Stimulated activated CD4-positive, alpha-beta T cell treated with anti-CD3 and anti-CD28 coated beads, Interleukin-4, amount 100 ng/mL, for 24 hours (primary cell): Measurements from ENCODE around the gene KLF5.
"Not testable (repeated sequence)": the region's sequence is repeated elsewhere in the genome, so short reads cannot be mapped to it uniquely, and the experiment has no call there.

Experiments used
- DNase-seq: peaks from one replicate; pipeline ENCODE4 v3.0.0-alpha.2; 2020

Gene KLF5

DNA sequence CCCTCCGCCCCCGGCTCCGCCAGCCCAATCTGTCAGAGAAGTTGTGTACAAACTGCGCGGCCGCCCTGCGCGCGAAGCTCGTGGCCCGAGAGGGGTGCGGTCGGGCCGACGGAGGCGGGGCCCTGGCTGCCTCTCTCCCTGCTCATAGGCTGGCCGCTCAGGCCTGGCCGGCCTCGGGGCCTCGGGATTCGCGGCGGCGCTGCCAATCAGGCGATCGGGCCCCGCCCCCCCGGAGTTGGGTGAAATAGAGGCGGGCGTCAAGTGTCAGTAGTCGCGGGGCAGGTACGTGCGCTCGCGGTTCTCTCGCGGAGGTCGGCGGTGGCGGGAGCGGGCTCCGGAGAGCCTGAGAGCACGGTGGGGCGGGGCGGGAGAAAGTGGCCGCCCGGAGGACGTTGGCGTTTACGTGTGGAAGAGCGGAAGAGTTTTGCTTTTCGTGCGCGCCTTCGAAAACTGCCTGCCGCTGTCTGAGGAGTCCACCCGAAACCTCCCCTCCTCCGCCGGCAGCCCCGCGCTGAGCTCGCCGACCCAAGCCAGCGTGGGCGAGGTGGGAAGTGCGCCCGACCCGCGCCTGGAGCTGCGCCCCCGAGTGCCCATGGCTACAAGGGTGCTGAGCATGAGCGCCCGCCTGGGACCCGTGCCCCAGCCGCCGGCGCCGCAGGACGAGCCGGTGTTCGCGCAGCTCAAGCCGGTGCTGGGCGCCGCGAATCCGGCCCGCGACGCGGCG lies at the start of gene KLF5:
TSS of gene KLF5 (plus strand) at position 270 of the 724 bp plus-strand sequence. CDS start at position 593, 323 bp downstream.
- peak; percentile 95 for DNase-seq

DNA sequence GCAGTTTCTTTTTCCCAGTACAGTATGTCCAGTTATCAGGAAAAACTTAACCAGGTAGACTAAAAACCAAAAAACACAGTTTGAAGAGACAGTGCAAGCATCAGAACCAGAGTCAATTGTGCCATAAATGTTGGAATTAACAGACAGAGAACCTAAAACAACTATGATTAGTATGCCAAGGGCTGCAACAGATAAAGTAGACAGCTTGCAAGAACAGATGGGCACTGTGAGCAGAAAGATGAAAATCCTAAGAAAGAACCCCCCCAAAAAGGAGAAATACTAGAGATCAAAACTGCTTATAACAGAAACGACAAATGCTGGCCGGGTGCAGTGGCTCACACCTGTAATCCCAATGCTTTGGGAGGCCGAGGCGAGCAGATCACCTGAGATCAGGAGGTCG lies 47.1 kb upstream of the KLF5 start:
- DNase-seq: no peak

GRCh38 chr13:73015805-73016204 lies 43.0 kb upstream of the KLF5 start:
- DNase-seq: no peak

DNA sequence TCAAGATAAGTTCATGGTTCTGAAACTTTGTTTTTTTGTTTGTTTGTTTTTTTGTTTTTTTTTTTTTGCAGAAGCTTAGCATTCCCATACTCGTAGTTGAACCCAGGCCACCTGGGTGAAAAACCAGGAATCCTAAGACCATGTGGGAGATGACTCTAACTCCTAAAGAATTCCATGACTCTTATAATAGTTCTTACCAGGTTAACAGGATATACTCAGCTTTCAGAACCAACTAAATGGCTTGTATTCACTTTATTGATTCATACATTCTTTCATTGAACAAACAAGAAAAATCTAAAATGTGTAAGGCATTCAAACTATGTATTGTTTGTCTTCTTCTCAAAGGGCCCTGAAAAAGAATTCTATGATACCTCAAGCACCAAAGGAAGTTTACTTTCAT lies 40.5 kb upstream of the KLF5 start:
- no peak for DNase-seq

GRCh38 chr13:73025217-73026012 lies 33.4 kb upstream of the KLF5 start:
- no peak for DNase-seq

DNA sequence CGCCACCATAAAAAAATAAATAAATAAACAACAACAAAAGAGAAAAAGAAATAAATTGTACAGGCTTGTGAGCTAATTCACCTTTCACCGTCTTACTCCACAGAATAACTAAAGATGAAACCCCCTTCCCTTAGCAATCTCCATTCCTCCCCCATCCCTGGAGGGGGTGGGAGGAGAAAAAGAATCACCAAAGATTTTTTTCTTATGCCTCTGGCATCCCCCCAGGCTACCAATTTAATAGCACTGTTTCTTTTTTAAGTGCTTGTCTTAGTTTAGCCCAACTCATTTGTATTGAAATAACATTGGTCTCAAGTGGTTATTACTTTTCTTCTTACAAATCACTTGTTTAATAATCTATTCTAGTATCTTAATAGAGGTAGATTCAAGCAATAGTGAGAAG lies 23.9 kb upstream of the KLF5 start:
- no peak for DNase-seq

DNA sequence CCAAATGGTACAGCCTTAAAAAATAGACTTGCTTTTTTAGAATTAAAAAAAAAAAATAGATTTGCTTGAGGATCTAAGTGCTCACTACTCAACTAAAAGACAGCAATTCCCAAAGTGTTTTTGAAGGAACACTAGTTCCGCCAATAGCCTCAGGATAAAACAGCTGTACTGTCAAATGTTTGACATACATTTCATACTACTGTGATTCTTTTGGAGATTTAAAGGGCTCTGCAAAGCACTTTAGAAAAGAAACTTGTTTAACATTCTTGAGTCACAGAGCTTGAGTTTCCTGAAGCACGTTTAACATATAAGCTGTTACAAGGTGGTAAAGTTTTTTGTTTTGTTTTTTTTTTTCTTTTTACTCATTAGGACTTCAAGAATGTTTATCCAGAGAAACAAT lies 23.1 kb upstream of the KLF5 start:
- DNase-seq: no peak

- DNase-seq: no peak
These were observed 22.2 kb upstream of the KLF5 start for GRCh38 chr13:73036566-73036965.

DNA sequence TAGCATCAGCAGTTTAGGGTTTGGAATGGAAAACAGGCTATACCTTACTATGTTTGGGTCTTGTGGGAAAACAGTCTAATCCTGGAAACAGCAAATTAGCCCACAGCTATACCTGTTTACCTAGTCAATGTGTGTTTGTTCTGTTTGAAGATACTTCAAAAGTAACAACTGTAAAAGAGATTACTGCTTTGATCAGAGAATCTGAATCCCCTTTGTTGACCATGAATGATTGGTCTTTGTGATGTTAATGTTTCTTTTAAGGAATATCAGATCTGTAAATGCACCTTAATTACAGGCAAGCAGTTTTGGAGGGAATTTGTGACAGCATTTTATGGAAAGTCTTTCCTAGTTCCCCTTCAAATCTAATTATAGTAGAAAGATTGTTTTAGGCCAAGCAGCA lies 20.7 kb upstream of the KLF5 start:
- no peak for DNase-seq

- DNase-seq: no peak
These were observed 19.4 kb upstream of the KLF5 start for GRCh38 chr13:73039201-73040108.

DNA sequence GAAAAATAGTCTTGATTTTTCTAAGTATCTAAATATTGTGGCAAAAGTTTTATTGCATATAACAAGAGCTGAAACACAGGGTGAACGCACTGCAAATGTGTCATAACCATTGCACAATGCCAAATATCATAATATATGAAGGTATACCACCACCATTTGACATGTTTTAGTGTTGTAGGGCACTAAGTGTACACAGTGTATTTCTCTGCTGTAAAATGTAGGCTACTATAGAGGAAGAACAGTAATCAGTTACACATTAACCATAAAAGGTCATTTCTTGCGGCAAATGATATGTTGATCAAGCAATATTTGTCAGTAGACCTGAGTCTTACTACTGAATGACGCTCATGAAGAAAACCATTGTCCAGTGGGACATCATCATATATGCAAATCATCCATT lies 18.3 kb upstream of the KLF5 start:
- no peak for DNase-seq

DNA sequence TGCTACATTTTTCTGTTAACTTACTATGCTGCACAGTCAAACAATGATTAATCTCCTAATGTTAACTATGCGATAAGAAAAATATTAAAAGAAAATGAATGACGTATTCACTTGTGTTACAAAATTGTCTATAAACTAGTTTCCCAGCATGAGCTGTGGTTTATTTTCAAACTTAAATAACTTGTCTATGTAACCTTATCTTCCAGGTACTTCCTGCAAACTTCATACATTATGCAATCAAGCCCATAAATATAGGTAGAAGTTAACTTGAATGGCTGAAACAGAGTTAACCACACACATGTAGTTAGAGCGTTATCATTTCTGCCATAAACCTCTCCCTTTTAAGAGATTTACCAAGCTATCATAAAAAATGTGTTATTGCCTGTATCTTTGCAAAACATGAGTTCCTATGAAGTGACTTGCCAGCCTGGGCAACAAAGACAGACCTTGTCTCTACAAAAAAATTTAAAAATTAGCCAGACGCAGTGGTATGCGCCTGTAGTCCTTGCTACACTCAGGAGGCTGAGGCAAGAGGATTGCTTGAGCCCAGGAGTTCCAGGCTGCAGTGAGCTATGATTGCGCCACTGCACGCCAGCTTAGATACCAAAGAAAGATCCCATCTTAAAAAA lies 17.7 kb upstream of the KLF5 start:
- DNase-seq: no peak

DNA sequence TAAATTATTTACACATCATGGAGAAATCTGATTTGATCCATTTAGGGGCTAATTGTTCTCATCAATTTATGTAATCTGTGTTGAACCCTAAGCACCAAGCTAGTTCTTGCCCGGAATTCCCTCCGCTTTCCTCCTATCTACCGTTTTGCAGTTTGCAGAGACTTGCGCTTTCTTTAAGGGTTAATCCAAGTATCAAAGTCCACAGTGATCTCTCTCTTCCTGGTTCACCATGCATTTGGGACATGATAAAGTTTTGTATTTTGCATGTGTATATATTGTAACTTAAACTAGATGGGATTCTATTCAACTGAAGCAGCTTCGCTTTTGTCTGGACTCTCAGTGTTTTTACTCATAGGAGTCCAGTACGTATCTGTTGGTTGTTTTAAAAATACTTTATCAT lies 13.8 kb upstream of the KLF5 start:
- no peak for DNase-seq

DNA sequence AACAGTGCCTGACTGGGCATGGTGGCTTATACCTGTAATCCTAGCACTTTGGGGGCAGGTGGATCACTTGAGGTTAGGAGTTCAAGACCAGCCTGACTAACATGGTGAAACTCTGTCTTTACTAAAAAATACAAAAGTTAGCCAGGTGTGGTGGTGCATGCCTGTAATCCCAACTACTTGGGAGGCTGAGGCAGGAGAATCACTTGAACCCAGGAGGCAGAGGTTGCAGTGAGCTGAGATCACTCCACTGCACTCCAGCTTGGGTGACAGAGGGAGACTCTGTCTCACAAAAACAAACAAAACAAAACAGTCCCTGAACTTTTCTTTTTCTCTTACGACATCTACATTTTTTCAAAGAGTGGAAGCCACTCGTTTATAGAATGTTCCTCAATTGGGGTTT lies 10.2 kb upstream of the KLF5 start:
- not testable (repeated sequence) for DNase-seq

DNA sequence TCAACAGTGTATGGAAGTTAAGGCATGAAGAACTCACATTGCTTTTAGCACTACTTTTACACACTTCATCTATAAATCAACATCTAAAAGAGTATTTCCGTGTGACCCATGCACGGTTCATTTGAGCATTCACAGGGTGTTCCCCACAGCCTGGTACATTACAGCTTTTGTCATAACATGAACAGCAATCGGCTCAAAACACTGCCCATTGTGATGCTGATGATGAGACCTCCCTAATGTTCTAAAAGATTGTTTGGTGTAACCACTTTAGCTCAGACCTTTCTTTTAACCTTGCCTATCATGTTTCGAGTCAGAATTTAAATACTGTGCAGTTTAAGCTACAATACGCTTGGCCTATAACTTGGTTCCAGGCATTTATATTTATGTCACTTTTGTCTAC lies 4.1 kb upstream of the KLF5 start:
- no peak for DNase-seq

DNA sequence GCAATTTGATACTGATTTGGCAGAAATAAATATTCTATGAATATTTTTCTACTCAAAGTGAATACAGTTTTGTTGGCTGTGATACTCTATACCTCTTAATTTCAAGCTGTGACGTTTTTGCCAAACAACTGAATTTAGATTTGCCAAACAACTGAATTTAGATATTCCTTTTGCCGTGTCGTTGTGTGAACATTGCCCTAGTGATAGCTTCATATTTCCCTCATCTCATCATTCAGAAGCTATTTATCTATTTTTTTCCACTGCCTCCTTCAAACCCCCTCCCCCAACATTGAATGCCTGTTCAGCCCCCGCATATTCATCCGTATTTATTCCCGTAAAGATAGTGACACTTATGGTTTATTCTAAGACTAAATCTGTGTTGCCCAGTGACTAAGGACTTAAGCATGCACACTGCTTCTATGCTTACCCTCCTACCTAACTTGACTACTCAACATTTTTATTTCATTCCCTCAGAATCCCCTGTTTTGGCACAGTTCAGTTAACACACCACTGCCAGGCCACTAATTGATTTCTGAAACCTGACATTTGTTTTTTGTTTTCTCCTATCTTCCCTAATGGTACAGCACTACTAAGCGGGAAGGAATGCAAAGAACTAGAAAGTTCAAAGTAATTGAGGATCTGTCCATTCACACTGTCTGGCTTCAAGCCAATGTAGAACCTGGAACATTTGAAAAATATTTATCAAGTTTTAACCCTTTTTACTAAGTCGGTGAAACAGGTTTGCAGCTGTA lies 2.8 kb upstream of the KLF5 start:
- DNase-seq: no peak

DNA sequence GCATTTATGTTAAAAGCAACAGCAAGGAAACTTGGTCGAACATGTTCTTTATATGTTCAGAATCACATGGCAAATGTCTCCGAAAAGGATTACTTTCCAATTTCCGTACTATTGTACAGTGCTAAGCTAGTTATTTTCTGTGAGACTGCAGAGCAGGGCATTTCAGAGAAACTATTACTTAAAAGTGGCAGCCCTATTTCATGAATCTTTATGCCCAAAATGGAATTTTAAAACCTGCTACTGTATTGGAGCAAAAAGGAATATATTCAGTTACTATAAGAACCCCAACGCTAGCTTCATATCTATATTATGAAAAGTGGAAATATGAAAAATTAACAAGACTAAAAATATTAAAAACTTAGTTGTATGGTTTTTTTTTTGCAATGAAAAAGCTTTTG lies 2.2 kb upstream of the KLF5 start:
- no peak for DNase-seq

GRCh38 chr13:73057284-73058063 lies 1.3 kb upstream of the KLF5 start:
- no peak for DNase-seq

- no peak for DNase-seq
These were observed 816 bp upstream of the KLF5 start for GRCh38 chr13:73058064-73058313.

DNA sequence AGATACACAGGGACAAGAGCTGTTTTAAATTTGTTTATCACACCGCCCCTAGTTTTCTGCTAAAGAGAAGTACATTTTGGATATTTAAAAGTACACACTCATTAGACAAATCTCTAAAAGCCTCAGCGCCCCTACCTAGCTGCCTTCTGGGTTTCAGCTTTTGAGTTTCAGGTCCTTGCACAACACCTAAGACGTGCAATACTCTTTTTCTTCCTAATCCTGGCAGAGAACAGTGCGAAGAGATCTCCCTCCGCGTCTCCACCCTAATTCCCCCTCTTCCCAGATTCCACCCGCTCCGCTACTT lies 421 bp upstream of the KLF5 start:
- no peak for DNase-seq

DNA sequence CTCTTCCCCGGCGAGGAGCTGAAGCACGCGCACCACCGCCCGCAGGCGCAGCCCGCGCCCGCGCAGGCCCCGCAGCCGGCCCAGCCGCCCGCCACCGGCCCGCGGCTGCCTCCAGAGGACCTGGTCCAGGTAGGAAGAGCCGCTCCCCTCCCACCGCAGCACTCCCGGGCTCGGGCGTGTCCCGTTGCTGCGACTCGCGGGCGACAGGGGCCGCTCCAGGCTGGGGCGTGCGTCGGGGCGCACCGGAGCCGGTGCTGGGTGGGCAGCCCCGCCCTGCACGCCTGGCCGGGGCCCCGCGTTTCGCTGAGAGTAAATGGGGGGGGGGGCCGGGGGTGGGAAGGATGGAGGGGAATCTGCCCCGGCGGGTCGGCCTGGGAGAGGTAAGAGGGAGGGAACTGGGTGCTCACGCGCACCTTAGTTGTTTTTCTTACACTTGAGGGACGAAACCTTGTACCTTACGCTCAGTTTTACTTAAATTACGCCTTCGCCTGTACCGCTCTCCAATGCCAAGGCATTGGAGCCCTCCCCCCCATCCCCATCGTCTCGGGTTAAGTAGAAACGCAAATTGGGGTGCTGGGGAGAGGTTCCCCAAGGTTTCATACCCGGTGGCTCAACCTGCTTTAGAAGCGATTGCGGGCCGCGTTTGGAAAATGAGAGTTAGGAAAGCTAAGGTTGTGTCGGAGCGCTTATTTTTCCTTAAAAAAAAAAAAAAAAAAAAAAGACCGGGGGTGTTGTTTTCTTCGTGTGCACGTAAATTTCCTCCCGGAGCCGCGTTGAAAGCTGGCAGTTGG lies 850 bp downstream of the KLF5 start:
- DNase-seq: peak; percentile 38
